IMR-90 (cell line): Measurements from ENCODE around the gene HIF1AN. TPM values are rescaled to one million over a fixed set of nuclear protein-coding genes. Genes with fewer than 3 reads are reported as not detected.

Source experiments
- ATAC-seq: fragments of 200-7000 bp; cut with Tn5 transposase; 2 replicates; pipeline ENCODE4 v1.9.1; 2020; ENCODE audit warnings: low read depth, mild to moderate bottlenecking, moderate library complexity
- BruUV-seq: library from RNA; stranded (reverse); fragments of 400-500 nt; replicated peaks from 2 replicates; lab custom pipeline; 2021; lab: Mats Ljungman, UMichigan
- CTCF ChIA-PET: fragments of 300-600 bp; formaldehyde crosslinking; extraction: SDS; loops from one replicate; lab custom pipeline; 2021; ENCODE audit warnings: antibody characterized with exemption; lab: Yijun Ruan, JAX
- POLR2A ChIA-PET: fragments of 300-600 bp; sonication (Branson Sonifier 250); formaldehyde crosslinking; loops from one replicate; lab custom pipeline; 2022; ENCODE audit warnings: antibody characterized with exemption; ENCODE audit not compliant: unreplicated experiment; lab: Charles Lee
- DNase-seq: peaks from one replicate; pipeline ENCODE4 v3.0.0; 2013
- H2AFZ ChIP-seq: replicated peaks from 2 replicates; pipeline ENCODE3; 2013; ENCODE audit warnings: low read length, mild to moderate bottlenecking; ENCODE audit not compliant: poor library complexity
- H2AK5ac ChIP-seq: 2 replicates; pipeline ENCODE4 v1.6.1; 2013; ENCODE audit warnings: low read depth, low read length, inconsistent platforms
- H2AK9ac ChIP-seq: replicated peaks from 2 replicates; pipeline ENCODE3; 2013; ENCODE audit warnings: mild to moderate bottlenecking, low read depth, low read length, moderate library complexity; ENCODE audit not compliant: poor library complexity
- H2BK120ac ChIP-seq: 2 replicates; pipeline ENCODE4 v1.6.1; 2013; ENCODE audit warnings: low read depth, low read length, inconsistent platforms
- H2BK15ac ChIP-seq: 3 replicates; pipeline ENCODE4 v1.6.1; 2013; ENCODE audit warnings: low read depth, low read length, inconsistent platforms
- H2BK20ac ChIP-seq: 2 replicates; pipeline ENCODE4 v1.6.1; 2013; ENCODE audit warnings: low read depth, mild to moderate bottlenecking, inconsistent platforms, low read length, moderate library complexity
- H2BK5ac ChIP-seq: 2 replicates; pipeline ENCODE4 v1.6.1; 2013; ENCODE audit warnings: mild to moderate bottlenecking, low read depth, low read length, inconsistent platforms; ENCODE audit not compliant: poor library complexity, severe bottlenecking
- H3K14ac ChIP-seq: replicated peaks from 2 replicates; pipeline ENCODE4 v1.6.1; 2013; ENCODE audit warnings: low read depth, low read length, inconsistent platforms
- H3K18ac ChIP-seq: 2 replicates; pipeline ENCODE4 v1.6.1; 2013; ENCODE audit warnings: low read depth, low read length, control low read depth
- H3K23ac ChIP-seq: 2 replicates; pipeline ENCODE4 v1.6.1; 2013; ENCODE audit warnings: low read depth, low read length, inconsistent platforms
- H3K27ac ChIP-seq: 2 replicates; pipeline ENCODE4 v1.5.1; 2013; ENCODE audit warnings: mild to moderate bottlenecking, control low read depth, low read length; ENCODE audit not compliant: insufficient read depth
- H3K27me3 ChIP-seq: 2 replicates; pipeline ENCODE4 v1.6.1; 2013; ENCODE audit warnings: low read length; ENCODE audit not compliant: control insufficient read depth, insufficient read depth
- H3K36me3 ChIP-seq: 2 replicates; pipeline ENCODE4 v1.6.1; 2013; ENCODE audit warnings: low read length, mixed read lengths; ENCODE audit not compliant: control insufficient read depth, insufficient read depth
- H3K4ac ChIP-seq: 2 replicates; pipeline ENCODE4 v1.6.1; 2013; ENCODE audit warnings: low read depth, low read length, inconsistent platforms
- H3K4me1 ChIP-seq: 2 replicates; pipeline ENCODE4 v1.6.1; 2013; ENCODE audit warnings: low read length, mixed read lengths; ENCODE audit not compliant: control insufficient read depth, insufficient read depth
- H3K4me2 ChIP-seq: 2 replicates; pipeline ENCODE4 v1.6.1; 2013; ENCODE audit warnings: low read depth, mild to moderate bottlenecking, control low read depth, low read length, moderate library complexity
- H3K4me3 ChIP-seq: 2 replicates; pipeline ENCODE4 v1.5.1; 2013; ENCODE audit warnings: low read depth, mild to moderate bottlenecking, control low read depth, low read length, moderate library complexity; ENCODE audit not compliant: insufficient read depth
- H3K56ac ChIP-seq: 2 replicates; pipeline ENCODE4 v1.6.1; 2013; ENCODE audit warnings: low read length, inconsistent platforms; ENCODE audit not compliant: insufficient read depth; ENCODE audit errors: extremely low read depth
- H3K79me1 ChIP-seq, 2 experiments: 2 replicates each; pipeline ENCODE4 v1.6.1; 2013; ENCODE audit warnings: low read length in 2 of 2, inconsistent platforms in 1 of 2, low read depth in 1 of 2
- H3K9ac ChIP-seq: 2 replicates; pipeline ENCODE4 v1.6.1; 2013; ENCODE audit warnings: low read depth, low read length, control low read depth
- H3K9me1 ChIP-seq: 2 replicates; pipeline ENCODE4 v1.6.1; 2013; ENCODE audit warnings: low read length, inconsistent platforms; ENCODE audit not compliant: insufficient read depth
- H3K9me3 ChIP-seq: 2 replicates; pipeline ENCODE4 v1.6.1; 2013; ENCODE audit warnings: low read length; ENCODE audit not compliant: control insufficient read depth, insufficient read depth
- H4K20me1 ChIP-seq: 2 replicates; pipeline ENCODE4 v1.6.1; 2013; ENCODE audit warnings: low read length, inconsistent platforms; ENCODE audit not compliant: insufficient read depth
- H4K5ac ChIP-seq: 2 replicates; pipeline ENCODE4 v1.6.1; 2013; ENCODE audit warnings: mild to moderate bottlenecking, low read depth, low read length, control low read depth
- H4K8ac ChIP-seq, 2 experiments: 2 replicates each; pipeline ENCODE4 v1.6.1; 2013; ENCODE audit warnings: low read depth in 2 of 2, low read length in 2 of 2, control low read depth in 1 of 2, inconsistent platforms in 1 of 2
- H4K91ac ChIP-seq: 2 replicates; pipeline ENCODE4 v1.6.1; 2013; ENCODE audit warnings: low read depth, low read length, inconsistent platforms; ENCODE audit not compliant: insufficient read depth
- BHLHE40 ChIP-seq: fragments of 150-350 bp; IDR thresholded peaks from 2 replicates; pipeline ENCODE4 v1.6.1; 2016; ENCODE audit warnings: mild to moderate bottlenecking, low read depth, low read length
- CEBPB ChIP-seq: IDR thresholded peaks from 2 replicates; pipeline ENCODE4 v1.6.1; 2012; ENCODE audit warnings: low read depth, low read length, improper control_type of control experiment
- CHD1 ChIP-seq: IDR thresholded peaks from 2 replicates; pipeline ENCODE4 v1.6.1; 2012; ENCODE audit warnings: low read depth, low read length, improper control_type of control experiment
- CTCF ChIP-seq: conservative IDR thresholded peaks from 2 replicates; pipeline ENCODE4 v1.5.1; 2012; ENCODE audit warnings: mild to moderate bottlenecking, low read depth, low read length, improper control_type of control experiment
- ELK1 ChIP-seq: fragments of 150-350 bp; IDR thresholded peaks from 2 replicates; pipeline ENCODE4 v1.6.1; 2016; ENCODE audit warnings: low read depth, mild to moderate bottlenecking, low read length, moderate library complexity, borderline replicate concordance
- FOS ChIP-seq: fragments of 150-350 bp; IDR thresholded peaks from 2 replicates; pipeline ENCODE4 v1.6.1; 2016; ENCODE audit warnings: low read depth, low read length
- MAFK ChIP-seq: IDR thresholded peaks from 2 replicates; pipeline ENCODE4 v1.6.1; 2012; ENCODE audit warnings: low read depth, low read length, improper control_type of control experiment
- MAZ ChIP-seq: IDR thresholded peaks from 2 replicates; pipeline ENCODE4 v1.6.1; 2012; ENCODE audit warnings: low read depth, mild to moderate bottlenecking, low read length, improper control_type of control experiment, moderate library complexity, borderline replicate concordance
- MXI1 ChIP-seq: IDR thresholded peaks from 2 replicates; pipeline ENCODE4 v1.6.1; 2012; ENCODE audit warnings: low read depth, mild to moderate bottlenecking, low read length, moderate library complexity, borderline replicate concordance
- NFE2L2 ChIP-seq: fragments of 150-350 bp; IDR thresholded peaks from 2 replicates; pipeline ENCODE4 v1.6.1; 2016; ENCODE audit warnings: low read depth, mild to moderate bottlenecking, low read length
- POLR2A ChIP-seq: IDR thresholded peaks from 2 replicates; pipeline ENCODE4 v1.6.1; 2012; ENCODE audit warnings: mild to moderate bottlenecking, low read depth, low read length
- RAD21 ChIP-seq: IDR thresholded peaks from 2 replicates; pipeline ENCODE4 v1.6.1; 2012; ENCODE audit warnings: low read length, improper control_type of control experiment
- RCOR1 ChIP-seq: IDR thresholded peaks from 2 replicates; pipeline ENCODE4 v1.6.1; 2012; ENCODE audit warnings: mild to moderate bottlenecking, low read length, improper control_type of control experiment; ENCODE audit not compliant: insufficient replicate concordance
- RFX5 ChIP-seq: IDR thresholded peaks from 2 replicates; pipeline ENCODE4 v1.8.0; 2012; ENCODE audit warnings: low read depth, mild to moderate bottlenecking, low read length, moderate library complexity
- SMC3 ChIP-seq: fragments of 150-350 bp; IDR thresholded peaks from 2 replicates; pipeline ENCODE4 v1.6.1; 2016; ENCODE audit warnings: low read depth, mild to moderate bottlenecking, antibody characterized with exemption, low read length, moderate library complexity
- USF2 ChIP-seq: fragments of 150-350 bp; IDR thresholded peaks from 2 replicates; pipeline ENCODE4 v1.6.1; 2017; ENCODE audit warnings: mild to moderate bottlenecking, antibody characterized with exemption, low read length, low read depth
- WGBS, 2 experiments: methylation state at CpG; one replicate each; pipeline versions ENCODE4 v1.1.5 to v1.1.7; 2013; ENCODE audit warnings: missing lambda C conversion rate in 2 of 2; ENCODE audit not compliant: insufficient read length in 1 of 2; ENCODE audit errors: extremely low coverage in 2 of 2; 5-methylcytosine and 5-hydroxymethylcytosine counted together
- dilution Hi-C: fragments of 300-500 bp; cut with HindIII; formaldehyde crosslinking; loops from one replicate; pipeline ENCODE4 v1.14.3; 2018; ENCODE audit warnings: low sequenced_read_pairs; ENCODE audit not compliant: unreplicated experiment
- in situ Hi-C: fragments of 300-500 bp; cut with MboI; formaldehyde crosslinking; loops from 3 replicates; pipeline ENCODE4 v1.14.3; 2019; ENCODE audit warnings: low sequenced_read_pairs, inconsistent platforms, mixed read lengths
- intact Hi-C: fragments of 100-400 bp; cut with micrococcal nuclease; formaldehyde crosslinking; loops from 2 replicates; pipeline ENCODE4 v1.10.0; 2022
- polyA plus RNA-seq, 3 experiments: library from polyadenylated mRNA; depleted of rRNA; stranded (reverse); fragments of >200 nt; gene quantifications; 2 replicates each; pipeline ENCODE4 v1.2.3, GENCODE V29; 2012; ENCODE audit warnings: low replicate concordance in 1 of 3
- total RNA-seq: library from RNA; depleted of rRNA; stranded (reverse); fragments of >200 nt; gene quantifications from 2 replicates; pipeline ENCODE4 v1.2.3, GENCODE V29; 2012

Gene HIF1AN
- total and polyA plus RNA-seq, 2 of the 4 experiments (the other 2 are of a cell fraction): 10.2 to 10.3 TPM

- Histone ChIP-seq H3K56ac (no peak overlapping the region), H2AFZ (no peak overlapping the region), H3K14ac (no peak overlapping the region), H4K8ac (no peak overlapping the region), H2AK9ac (no peak overlapping the region), H2BK5ac (no peak overlapping the region), H4K91ac (no peak overlapping the region), H4K5ac (no peak overlapping the region), H3K4ac (no peak overlapping the region), H3K4me1 (peaks cover 2% of the 10 kb centered on the region), H3K36me3 (no peaks in the 10 kb centered on the region), H3K9me3 (no peaks in the 10 kb centered on the region), H4K20me1 (no peaks in the 10 kb centered on the region), H3K9me1 (peaks cover 3% of the 10 kb centered on the region; the same call in 1 of the 2 replicates), H3K27ac (no peak overlapping the region), H3K23ac (no peak overlapping the region), H2BK15ac (no peak overlapping the region), H3K4me2 (no peak overlapping the region), H3K27me3 (peaks cover 69% of the 10 kb centered on the region), H3K18ac (no peak overlapping the region), H2BK20ac (no peak overlapping the region), H3K9ac (no peak overlapping the region), H3K4me3 (no peak overlapping the region), H3K79me1 (no peaks in the 10 kb centered on the region), H2BK120ac (no peak overlapping the region), H2AK5ac (no peak overlapping the region)
- CTCF ChIA-PET: no interaction called here
- dilution Hi-C loops (no loop called here), intact Hi-C loops (loop anchor here (10.0 kb wide), 1 partner anchor 448 kb away; no protein-coding TSS in a partner anchor), in situ Hi-C loops (no loop called here)
- no peak for TF ChIP-seq RCOR1
- TF ChIP-seq MAZ: no peak
- TF ChIP-seq RAD21: no peak
- TF ChIP-seq MAFK: no peak
- no peak for TF ChIP-seq POLR2A
- no peak for TF ChIP-seq CEBPB
- no peak for TF ChIP-seq CTCF
- TF ChIP-seq CHD1: no peak
- no peak for TF ChIP-seq NFE2L2
- no peak for TF ChIP-seq MXI1
- no peak for TF ChIP-seq ELK1
- no peak for TF ChIP-seq FOS
- TF ChIP-seq RFX5: no peak
- no peak for TF ChIP-seq SMC3
- TF ChIP-seq BHLHE40: no peak
- TF ChIP-seq USF2: no peak
- POLR2A ChIA-PET: no interaction called here
- no TSS peak for BruUV-seq
- ATAC-seq (no peak), DNase-seq (no peak)
- WGBS, 2 experiments: no CpG with 5 or more reads among the region's 3 CpGs
These were observed 30.8 kb downstream of the HIF1AN start for GRCh38 chr10:100566561-100566960.
